ENCODE results near the gene POLR2B. TPM values are rescaled to one million over a fixed set of nuclear protein-coding genes. Genes with fewer than 3 reads are reported as not detected.

Gene POLR2B
- total and polyA plus RNA-seq, 2 of the 8 experiments (the other 6 are each of a cell fraction or from before 2014, with no cell fraction given), result 59.3 to 115 TPM

- TF ChIP-seq MAX (IDR thresholded peaks at IDR 0.05) (no peak), HDAC6 (IDR thresholded peaks at IDR 0.05; ENCODE audit: low read depth, low read length) (no peak), YY1 (IDR thresholded peaks at IDR 0.05; ENCODE audit: low read depth, low read length) (no peak)
Observed at GRCh38 chr4:57061395-57061794, 82.7 kb downstream of the POLR2B start (continued).
